Dermis microvascular lymphatic vessel endothelial cell (primary cell): ENCODE results near the gene NRP2. TPM values are rescaled to one million over a fixed set of nuclear protein-coding genes. Genes with fewer than 3 reads are reported as not detected.

Experiments used
- DNase-seq, 2 donors: peaks; one replicate each; pipeline versions ENCODE4 v3.0.0 to v3.0.0-alpha.2; 2010; ENCODE audit warnings: low read depth in 2 of 2
- total RNA-seq: library from RNA; depleted of rRNA; stranded (reverse); fragments of >200 nt; gene quantifications from 2 replicates; pipeline ENCODE4 v1.2.1, GENCODE V29; 2014

NRP2 gene
- total RNA-seq, 1 donor from 2014 or later = 160 TPM

DNA sequence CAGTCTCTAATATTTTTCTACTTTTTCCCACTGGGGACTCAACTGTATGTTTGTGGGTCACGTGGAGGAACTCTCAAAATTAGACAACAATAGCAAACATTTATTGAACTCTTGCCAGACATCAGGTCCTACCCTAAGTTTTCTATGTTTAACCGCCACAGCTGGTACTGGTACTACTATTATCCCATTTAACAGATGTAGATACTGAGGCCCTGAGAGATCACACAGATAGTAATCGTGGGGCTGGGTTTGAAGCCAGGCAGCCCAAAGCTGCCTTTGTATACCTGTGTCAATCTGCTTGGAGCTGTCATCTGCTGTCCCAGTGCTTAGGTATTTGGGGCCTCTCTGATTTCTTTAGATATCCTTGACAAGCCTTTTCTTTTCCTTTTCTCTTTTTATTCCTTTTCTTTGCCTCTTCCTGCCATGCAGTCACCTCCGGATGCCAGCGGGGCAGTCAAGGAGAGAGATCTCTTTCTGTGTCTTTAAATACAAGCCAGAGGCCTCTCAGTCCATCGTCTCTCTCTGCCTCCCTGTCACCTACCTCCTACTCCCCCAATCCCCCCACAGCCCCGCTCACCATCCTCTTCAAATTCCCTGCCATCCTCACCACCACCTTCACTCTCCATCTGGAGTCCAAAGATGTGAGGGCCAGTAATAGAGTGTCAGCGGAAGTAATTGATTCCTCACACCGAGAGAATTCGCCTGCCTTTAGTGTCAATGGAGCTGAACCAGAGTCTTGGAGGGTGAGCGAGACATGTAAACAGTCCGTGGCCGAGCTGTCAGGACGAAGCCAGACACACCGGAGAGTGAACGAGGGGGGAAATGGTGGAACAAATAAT is 23.4 kb downstream of the NRP2 start:
- DNase-seq = no peak

GRCh38 chr2:205706769-205707381 is 24.6 kb downstream of the NRP2 start:
- DNase-seq = peak in 1 of 2 donors; percentile 94

DNA sequence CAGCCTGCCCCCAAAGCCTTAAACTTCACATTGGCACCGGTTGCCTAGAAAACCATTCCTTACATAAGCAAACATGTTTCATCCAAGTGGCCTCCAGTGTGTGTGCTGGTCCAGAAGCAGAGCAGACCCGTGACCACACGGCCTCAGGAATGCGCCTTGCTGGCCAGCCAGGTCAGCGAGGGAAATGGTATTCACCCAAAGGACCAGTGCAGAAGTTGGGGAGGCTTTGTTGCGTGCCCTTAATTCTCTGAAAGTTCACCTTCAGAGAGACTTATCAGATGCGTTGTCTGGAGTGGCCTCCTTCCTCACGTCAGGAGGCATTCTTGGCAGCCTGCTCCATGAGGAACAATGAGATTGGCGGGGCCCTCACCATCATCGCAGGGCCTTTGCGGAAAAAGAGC is 25.9 kb downstream of the NRP2 start:
- peak in 1 of 2 donors; percentile 90 for DNase-seq

GRCh38 chr2:205709319-205709718 is 27.0 kb downstream of the NRP2 start:
- DNase-seq = no peak

GRCh38 chr2:205712508-205712907 is 30.2 kb downstream of the NRP2 start:
- DNase-seq = peak in 1 of 2 donors; percentile 77

DNA sequence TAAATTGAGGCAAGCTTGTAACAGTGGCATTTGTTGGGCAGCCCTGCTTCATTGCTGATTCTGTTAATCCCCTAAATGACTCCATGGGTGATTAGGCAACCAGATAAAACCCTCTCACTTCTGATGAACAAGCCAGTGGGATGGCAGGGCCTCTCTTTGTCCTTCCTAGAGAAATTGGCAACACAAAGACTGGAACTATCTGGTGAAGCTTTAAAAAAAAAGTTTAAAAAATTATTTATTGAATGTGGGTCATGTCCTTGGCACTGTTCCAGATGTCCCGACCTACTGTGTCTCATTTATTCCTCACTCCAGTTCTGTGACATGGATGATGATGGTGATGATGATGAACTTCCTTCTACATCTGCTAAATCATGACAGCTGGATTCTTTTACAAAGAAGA is 30.8 kb downstream of the NRP2 start:
- DNase-seq = peak; percentile 75

DNA sequence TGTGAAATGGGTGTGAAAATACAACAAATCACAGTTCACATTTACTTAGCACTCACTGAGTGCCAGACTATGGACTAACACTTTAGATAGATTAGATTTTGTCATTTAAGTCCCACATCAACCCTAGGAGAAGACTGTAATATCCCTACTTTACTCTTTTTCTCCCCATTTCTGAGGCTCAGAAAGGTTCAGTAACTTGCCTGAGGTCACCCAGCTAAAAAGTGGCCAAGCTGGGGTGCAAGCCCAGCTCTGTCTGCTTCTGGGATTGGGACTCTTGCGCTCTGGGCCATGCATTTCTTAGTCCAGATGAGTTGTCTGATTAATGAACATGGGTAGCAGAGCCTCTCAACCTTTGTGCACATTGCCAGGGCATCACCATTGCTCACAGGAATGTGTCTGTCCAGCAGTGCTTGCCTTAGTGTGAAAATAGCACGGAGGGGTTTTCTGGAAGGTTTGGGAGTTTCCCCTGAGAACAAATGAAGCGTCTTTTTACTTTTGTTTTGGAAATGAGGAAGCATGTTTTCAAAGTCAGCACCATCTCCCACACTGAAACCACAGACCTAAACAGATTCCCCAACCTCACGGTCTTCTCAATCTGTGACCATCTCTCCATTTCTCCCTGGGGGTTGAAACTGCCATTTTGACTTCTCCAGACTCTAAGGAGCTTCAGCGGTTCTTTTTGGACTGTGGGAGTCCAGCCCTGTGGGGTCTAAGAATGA is 31.9 kb downstream of the NRP2 start:
- peak in 1 of 2 donors; percentile 42 for DNase-seq

- DNase-seq = no peak
These were observed 32.8 kb downstream of the NRP2 start for GRCh38 chr2:205714789-205715720.

DNA sequence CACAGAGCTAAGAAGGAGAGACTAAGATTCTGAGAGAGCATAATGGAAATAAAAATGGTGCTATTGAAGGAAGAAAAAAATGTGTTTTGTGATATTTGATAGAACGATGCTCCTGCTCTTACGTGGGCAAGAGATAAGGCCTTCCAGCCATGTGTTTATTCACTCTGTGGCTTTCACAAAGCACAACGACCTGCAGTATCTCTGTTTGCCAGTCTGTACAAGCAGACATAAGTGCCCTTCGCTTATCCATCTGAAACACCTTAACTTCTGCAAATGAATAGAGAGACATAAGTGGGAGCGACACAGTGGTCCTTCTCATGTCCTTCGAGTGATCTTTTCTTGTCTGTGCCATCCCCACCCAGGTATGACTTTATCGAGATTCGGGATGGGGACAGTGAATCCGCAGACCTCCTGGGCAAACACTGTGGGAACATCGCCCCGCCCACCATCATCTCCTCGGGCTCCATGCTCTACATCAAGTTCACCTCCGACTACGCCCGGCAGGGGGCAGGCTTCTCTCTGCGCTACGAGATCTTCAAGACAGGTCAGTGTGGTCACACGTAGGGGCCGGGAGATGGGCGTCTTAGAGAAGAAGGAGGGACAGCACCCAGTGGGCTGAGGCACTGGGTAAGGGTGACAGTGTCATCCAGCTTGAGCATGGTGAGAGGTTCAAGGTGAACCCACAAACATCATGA is 33.7 kb downstream of the NRP2 start:
- DNase-seq = peak in 1 of 2 donors; percentile 45

- no peak for DNase-seq
These were observed 35.0 kb downstream of the NRP2 start for GRCh38 chr2:205717175-205717846.

DNA sequence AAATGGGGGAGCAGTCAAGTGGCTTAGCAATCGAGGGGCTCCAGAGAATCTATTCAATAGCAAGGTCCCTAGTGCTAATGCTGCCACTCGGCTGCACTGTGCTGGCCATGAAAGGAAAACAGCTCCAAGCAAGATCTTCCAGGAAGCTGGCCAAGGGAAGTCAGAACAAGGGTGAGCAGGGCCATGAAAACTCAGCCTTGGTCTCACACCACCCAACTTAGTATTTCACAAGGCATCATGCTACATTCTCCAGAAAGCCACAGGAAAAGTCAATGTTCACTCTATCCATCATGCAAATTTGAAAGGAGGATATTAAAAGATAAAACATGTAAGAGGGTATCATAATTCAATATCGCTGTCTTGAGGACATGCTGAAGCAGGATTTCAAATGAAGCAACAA is 35.7 kb downstream of the NRP2 start:
- DNase-seq = no peak

DNA sequence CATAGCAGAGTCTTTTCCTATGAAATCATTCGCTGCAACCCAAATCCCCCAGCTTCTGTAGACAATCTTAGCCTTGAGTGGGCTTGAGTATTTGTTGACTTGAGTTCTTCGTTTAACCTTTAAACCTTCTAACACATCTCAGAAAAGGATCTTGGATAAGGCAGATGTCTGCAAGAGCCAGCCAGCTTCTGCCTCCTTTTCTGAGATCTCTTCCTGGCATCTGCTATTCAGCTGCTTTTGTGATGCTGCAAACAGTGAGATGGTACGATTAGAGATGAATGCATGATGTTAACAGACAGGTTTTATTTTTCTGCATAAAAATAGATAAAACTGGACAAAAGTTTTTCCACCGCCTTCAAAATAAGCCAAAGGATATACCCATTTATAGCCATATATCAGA is 37.5 kb downstream of the NRP2 start:
- DNase-seq = no peak

GRCh38 chr2:205720451-205720902 is 38.2 kb downstream of the NRP2 start:
- no peak for DNase-seq

DNA sequence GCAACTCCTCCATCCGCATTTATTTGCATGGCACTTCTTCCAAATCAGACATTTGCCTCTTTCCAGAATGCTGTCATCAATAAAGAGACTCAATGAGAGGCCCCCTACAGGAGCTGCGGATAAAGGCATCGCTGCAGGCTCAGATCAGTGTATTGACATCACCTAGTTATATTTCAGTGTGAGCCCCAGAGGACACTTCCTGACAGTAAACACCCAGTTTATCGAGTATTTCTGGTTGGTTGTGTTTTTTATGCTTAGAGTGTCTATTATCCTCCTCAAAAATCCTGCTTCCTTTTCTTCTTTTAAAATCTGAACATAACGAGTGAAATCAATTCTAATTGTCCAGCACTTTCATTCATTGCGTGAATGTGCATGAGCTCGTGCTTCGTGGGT is 38.8 kb downstream of the NRP2 start:
- DNase-seq = peak in 1 of 2 donors; percentile 39

GRCh38 chr2:205722283-205722918 is 40.1 kb downstream of the NRP2 start:
- no peak for DNase-seq

DNA sequence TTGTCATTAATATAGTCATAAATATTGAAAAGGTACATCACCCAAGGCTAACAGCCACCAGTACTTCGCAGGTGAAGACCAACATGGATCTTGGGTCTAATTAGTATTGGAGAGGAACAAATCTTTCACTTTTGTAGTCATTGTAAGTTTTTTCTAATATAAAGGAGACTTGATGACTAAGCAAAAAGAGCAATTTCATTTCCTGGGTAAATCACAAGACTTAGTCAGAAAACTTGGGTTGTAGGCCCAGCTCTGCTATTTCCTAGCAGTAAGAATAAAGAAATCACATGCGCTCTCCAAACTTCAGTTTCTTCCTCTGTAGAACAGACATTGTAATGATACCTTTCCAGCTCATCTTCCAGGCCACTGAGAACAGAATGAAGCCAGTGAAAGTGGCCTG is 40.9 kb downstream of the NRP2 start:
- DNase-seq = no peak

DNA sequence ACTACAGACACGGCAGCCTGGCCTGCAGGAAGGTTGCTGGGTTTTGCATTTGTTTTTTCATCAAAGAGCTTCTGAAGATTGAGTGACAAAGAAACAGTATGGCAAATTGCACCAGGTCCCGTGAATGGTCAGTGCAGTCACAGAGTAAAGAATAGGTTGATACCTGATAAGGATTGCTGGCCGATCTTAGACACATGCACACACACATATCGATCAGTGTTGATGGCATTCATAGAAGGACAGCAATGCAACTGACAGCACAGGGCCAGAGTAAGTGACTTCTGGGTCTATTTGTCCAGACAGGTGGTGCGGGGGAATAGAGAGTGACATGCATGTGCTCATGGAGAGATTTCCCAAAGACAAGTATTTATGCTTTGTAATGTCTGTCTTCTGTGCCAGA is 42.8 kb downstream of the NRP2 start:
- no peak for DNase-seq

DNA sequence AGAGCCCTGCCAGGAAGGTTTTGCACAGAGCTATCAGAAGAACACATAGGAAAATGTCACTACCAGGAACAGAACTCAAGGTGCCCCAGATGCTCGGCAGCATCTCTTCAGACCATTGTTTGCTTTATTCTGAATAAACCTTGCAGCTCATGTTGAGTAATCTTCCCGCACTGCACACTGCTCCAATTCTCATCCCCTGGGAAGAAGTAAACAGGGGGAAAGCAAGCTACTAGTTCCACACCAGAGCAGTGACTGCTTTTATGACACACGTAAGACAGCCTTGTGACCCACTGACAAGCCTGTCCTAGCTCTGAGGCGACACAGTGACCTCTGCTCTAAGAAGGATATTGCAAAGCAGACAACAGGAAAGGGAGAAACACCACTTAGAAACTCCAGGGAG is 44.2 kb downstream of the NRP2 start:
- no peak for DNase-seq

- DNase-seq = no peak
These were observed 44.9 kb downstream of the NRP2 start for GRCh38 chr2:205727174-205727573.

DNA sequence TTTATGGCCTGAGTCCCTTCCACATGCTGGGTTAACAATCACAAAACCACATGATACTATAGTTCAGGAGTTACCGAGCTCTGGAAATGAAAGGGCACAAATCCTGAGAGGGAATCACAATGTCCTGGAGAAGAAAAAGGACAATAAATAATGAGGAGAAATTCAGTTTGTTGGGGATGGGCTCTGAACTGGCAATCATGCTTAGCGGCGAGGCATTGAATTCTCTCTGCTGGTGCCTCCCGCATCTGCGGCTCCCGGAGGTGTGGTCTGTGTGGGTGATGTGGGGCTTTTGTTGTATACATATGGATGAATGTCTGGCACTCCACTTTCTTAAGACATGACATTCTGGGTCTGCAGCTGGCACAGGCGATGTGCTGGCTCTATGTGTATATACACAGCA is 46.1 kb downstream of the NRP2 start:
- DNase-seq = no peak
